H9 (cell line): Measurements from ENCODE around the gene SENP8. TPM values are rescaled to one million over a fixed set of nuclear protein-coding genes. Genes with fewer than 3 reads are reported as not detected.

Experiments used
- DNase-seq: peaks from one replicate; pipeline ENCODE4 v3.0.0-alpha.2; 2017
- H2AFZ ChIP-seq: one replicate; pipeline ENCODE4 v1.6.1; 2013; ENCODE audit warnings: mild to moderate bottlenecking, low read length, control low read depth, moderate library complexity
- H2AK5ac ChIP-seq: 2 replicates; pipeline ENCODE4 v1.6.1; 2013; ENCODE audit warnings: low read length, control low read depth, mixed read lengths; ENCODE audit not compliant: insufficient read length
- H2BK120ac ChIP-seq: one replicate; pipeline ENCODE4 v1.6.1; 2013; ENCODE audit warnings: low read depth, mild to moderate bottlenecking, low read length, control low read depth, inconsistent platforms; ENCODE audit not compliant: poor library complexity, severe bottlenecking
- H2BK12ac ChIP-seq: 2 replicates; pipeline ENCODE4 v1.6.1; 2013; ENCODE audit warnings: low read length, control low read depth, mixed read lengths, low read depth; ENCODE audit not compliant: insufficient read length
- H2BK15ac ChIP-seq: 2 replicates; pipeline ENCODE4 v1.6.1; 2013; ENCODE audit warnings: low read depth, low read length, control low read depth
- H2BK20ac ChIP-seq: one replicate; pipeline ENCODE4 v1.6.1; 2013; ENCODE audit warnings: low read depth, mild to moderate bottlenecking, low read length, control low read depth, inconsistent platforms; ENCODE audit not compliant: poor library complexity, severe bottlenecking
- H2BK5ac ChIP-seq: 2 replicates; pipeline ENCODE4 v1.6.1; 2013; ENCODE audit warnings: low read length, control low read depth, mixed read lengths; ENCODE audit not compliant: insufficient read length
- H3K14ac ChIP-seq: 2 replicates; pipeline ENCODE4 v1.6.1; 2013; ENCODE audit warnings: low read length, control low read depth; ENCODE audit not compliant: insufficient read depth
- H3K18ac ChIP-seq: 2 replicates; pipeline ENCODE4 v1.6.1; 2013; ENCODE audit warnings: low read depth, mild to moderate bottlenecking, mixed read lengths, low read length, control low read depth; ENCODE audit not compliant: insufficient read length
- H3K23ac ChIP-seq: 2 replicates; pipeline ENCODE4 v1.6.1; 2013; ENCODE audit warnings: low read length, control low read depth, mixed read lengths, low read depth; ENCODE audit not compliant: insufficient read length
- H3K23me2 ChIP-seq: 2 replicates; pipeline ENCODE4 v1.6.1; 2013; ENCODE audit warnings: low read depth, mild to moderate bottlenecking, mixed read lengths, low read length, control low read depth; ENCODE audit not compliant: insufficient read length, poor library complexity, severe bottlenecking
- H3K27ac ChIP-seq: 2 replicates; pipeline ENCODE4 v1.5.1; 2013; ENCODE audit warnings: low read length, control low read depth, mixed read lengths, low read depth; ENCODE audit not compliant: insufficient read length
- H3K27me3 ChIP-seq: 2 replicates; pipeline ENCODE4 v1.6.1; 2013; ENCODE audit warnings: low read length, control low read depth, inconsistent platforms; ENCODE audit not compliant: insufficient read depth
- H3K4ac ChIP-seq: 2 replicates; pipeline ENCODE4 v1.6.1; 2013; ENCODE audit warnings: low read depth, mild to moderate bottlenecking, control low read depth, inconsistent platforms, low read length, moderate library complexity
- H3K4me1 ChIP-seq: 2 replicates; pipeline ENCODE4 v1.6.1; 2013; ENCODE audit warnings: low read length, control low read depth, inconsistent platforms; ENCODE audit not compliant: insufficient read depth
- H3K4me2 ChIP-seq: 2 replicates; pipeline ENCODE4 v1.6.1; 2013; ENCODE audit warnings: low read length, control low read depth, mixed read lengths; ENCODE audit not compliant: insufficient read length, insufficient read depth
- H3K56ac ChIP-seq: 2 replicates; pipeline ENCODE4 v1.6.1; 2013; ENCODE audit warnings: low read depth, mild to moderate bottlenecking, mixed read lengths, low read length, control low read depth; ENCODE audit not compliant: insufficient read length
- H3K79me1 ChIP-seq: 2 replicates; pipeline ENCODE4 v1.6.1; 2013; ENCODE audit warnings: low read depth, mild to moderate bottlenecking, moderate library complexity, low read length, control low read depth, inconsistent platforms; ENCODE audit not compliant: insufficient read depth, poor library complexity, severe bottlenecking
- H3K79me2 ChIP-seq: 2 replicates; pipeline ENCODE4 v1.6.1; 2013; ENCODE audit warnings: low read length, control low read depth, inconsistent platforms; ENCODE audit not compliant: insufficient read depth
- H3K9ac ChIP-seq: 2 replicates; pipeline ENCODE4 v1.6.1; 2013; ENCODE audit warnings: low read length, control low read depth, mixed read lengths; ENCODE audit not compliant: insufficient read length; ENCODE audit errors: extremely low read depth
- H3K9me3 ChIP-seq: one replicate; pipeline ENCODE4 v1.6.1; 2013; ENCODE audit warnings: low read depth, low read length, inconsistent platforms; ENCODE audit not compliant: control insufficient read depth
- H3T11ph ChIP-seq: one replicate; pipeline ENCODE4 v1.6.1; 2013; ENCODE audit warnings: mild to moderate bottlenecking, low read length, control low read depth, inconsistent platforms
- H4K20me1 ChIP-seq: one replicate; pipeline ENCODE4 v1.6.1; 2013; ENCODE audit not compliant: control insufficient read depth, insufficient read length, insufficient read depth
- H4K5ac ChIP-seq: 2 replicates; pipeline ENCODE4 v1.6.1; 2013; ENCODE audit warnings: low read depth, mild to moderate bottlenecking, mixed read lengths, low read length, control low read depth; ENCODE audit not compliant: insufficient read length
- H4K8ac ChIP-seq: replicated peaks from 2 replicates; pipeline ENCODE4 v1.6.1; 2013; ENCODE audit warnings: low read length, control low read depth, mixed read lengths, low read depth; ENCODE audit not compliant: insufficient read length
- H4K91ac ChIP-seq: 2 replicates; pipeline ENCODE4 v1.6.1; 2013; ENCODE audit warnings: low read depth, mild to moderate bottlenecking, moderate library complexity, mixed read lengths, low read length, control low read depth; ENCODE audit not compliant: insufficient read length
- H3K27ac Mint-ChIP-seq, 3 experiments: 2 replicates in 2 of 3; 3 replicates in 1 of 3; pipeline ENCODE4 v1.8.0; 2020 to 2021; ENCODE audit warnings: mixed read lengths in 3 of 3, mild to moderate bottlenecking in 1 of 3, moderate library complexity in 1 of 3
- H3K27me3 Mint-ChIP-seq: 2 replicates; pipeline ENCODE4 v1.8.0; 2021; ENCODE audit warnings: low read depth, mild to moderate bottlenecking, moderate library complexity, mixed read lengths
- H3K36me3 Mint-ChIP-seq, 3 experiments: 2 replicates in 2 of 3; 3 replicates in 1 of 3; pipeline ENCODE4 v1.8.0; 2020 to 2021; ENCODE audit warnings: low read depth in 3 of 3, mixed read lengths in 3 of 3; ENCODE audit not compliant: insufficient read depth in 1 of 3
- H3K4me1 Mint-ChIP-seq, 2 experiments: 2 replicates each; pipeline ENCODE4 v1.8.0; 2020; ENCODE audit warnings: mixed read lengths in 2 of 2
- H3K4me3 Mint-ChIP-seq, 2 experiments: 2 replicates in 1 of 2; 3 replicates in 1 of 2; pipeline ENCODE4 v1.8.0; 2020 to 2021; ENCODE audit warnings: mild to moderate bottlenecking in 2 of 2, mixed read lengths in 2 of 2, moderate library complexity in 1 of 2
- H3K9me3 Mint-ChIP-seq, 2 experiments: 2 replicates in 1 of 2; 3 replicates in 1 of 2; pipeline ENCODE4 v1.8.0; 2020; ENCODE audit warnings: mild to moderate bottlenecking in 2 of 2, mixed read lengths in 2 of 2, moderate library complexity in 1 of 2
- CTCF ChIP-seq: fragments of 200-600 bp; sonication (generic); conservative IDR thresholded peaks from 3 replicates; pipeline ENCODE4 v1.8.0; 2021; ENCODE audit warnings: antibody characterized with exemption, mild to moderate bottlenecking
- WGBS: extraction: QIAGEN DNeasy Blood & Tissue Kit; methylation state at CpG from one replicate; pipeline ENCODE4 v1.1.7; 2013; ENCODE audit warnings: missing lambda C conversion rate, low lambda C conversion rate, mixed read lengths; ENCODE audit not compliant: insufficient read length; ENCODE audit errors: extremely low coverage; 5-methylcytosine and 5-hydroxymethylcytosine counted together
- total RNA-seq: library from RNA; stranded (reverse); gene quantifications from 2 replicates; pipeline ENCODE4 v1.2.1, GENCODE V29; 2021

SENP8 gene
- total RNA-seq, 1 experiment from 2014 or later = 4.8 TPM

DNA sequence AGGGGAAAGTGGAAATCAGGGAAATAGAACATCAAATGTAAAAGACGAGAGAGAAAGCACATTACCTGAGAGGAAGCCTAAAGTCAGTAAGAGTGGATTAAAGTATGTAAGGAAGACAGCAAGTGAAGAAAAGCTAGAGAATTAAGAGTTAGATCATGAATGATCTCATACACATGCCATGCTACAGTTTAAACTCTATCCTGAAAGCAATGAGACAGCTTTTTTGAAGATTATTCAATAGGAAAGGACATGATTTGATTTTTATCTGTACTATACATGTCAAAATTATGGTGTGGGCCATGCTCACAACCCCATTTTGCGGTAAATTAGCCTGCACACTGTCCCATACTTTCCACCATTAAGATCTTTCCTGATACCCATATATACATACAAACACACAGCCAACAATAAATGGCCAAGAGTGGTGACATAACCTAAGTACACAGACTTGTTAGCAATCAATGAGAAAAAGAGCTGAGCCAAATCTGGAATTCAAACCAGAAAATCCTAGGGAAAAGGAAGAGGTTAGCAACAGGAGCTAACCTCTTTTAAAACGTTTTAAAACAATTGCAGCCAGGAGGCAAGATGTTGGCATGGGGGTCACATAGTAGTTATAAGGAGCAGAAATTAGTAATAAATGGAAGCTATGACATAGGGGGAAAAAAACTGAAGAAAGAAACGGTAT is 4.7 kb upstream of the SENP8 start:
- H3K18ac ChIP-seq = no peak overlapping the region
- H3K9ac ChIP-seq = no peak overlapping the region
- no peak overlapping the region for H3K23ac ChIP-seq
- no peak for DNase-seq
- H2BK12ac ChIP-seq = no peak overlapping the region
- H3K27ac Mint-ChIP-seq = no peak overlapping the region
- no peak overlapping the region for H3K14ac ChIP-seq
- no peak overlapping the region for H2AFZ ChIP-seq
- no peaks in the 10 kb centered on the region for H3K27me3 Mint-ChIP-seq
- no peaks in the 10 kb centered on the region for H3K79me1 ChIP-seq
- H3K4me3 Mint-ChIP-seq = no peak overlapping the region
- H2BK5ac ChIP-seq = no peak overlapping the region
- H4K91ac ChIP-seq = no peak overlapping the region
- H3K9me3 Mint-ChIP-seq = no peaks in the 10 kb centered on the region
- H2BK15ac ChIP-seq = no peak overlapping the region
- H3K4me1 ChIP-seq = 0 out of 2 replicates have a peak, but pooled peaks cover 2% of the 10 kb centered on the region
- no peak overlapping the region for H2AK5ac ChIP-seq
- no peak overlapping the region for H3K4ac ChIP-seq
- TF ChIP-seq CTCF = no peak
- no peak overlapping the region for H3T11ph ChIP-seq
- no peak overlapping the region for H3K56ac ChIP-seq
- H3K27me3 ChIP-seq = no peaks in the 10 kb centered on the region
- H3K4me1 Mint-ChIP-seq = peaks cover 11% of the 10 kb centered on the region in 2 experiments
- no peak overlapping the region for H2BK120ac ChIP-seq
- H3K79me2 ChIP-seq = no peaks in the 10 kb centered on the region
- no peaks in the 10 kb centered on the region for H3K9me3 ChIP-seq
- H4K5ac ChIP-seq = no peak overlapping the region
- H2BK20ac ChIP-seq = no peak overlapping the region
- H3K4me2 ChIP-seq = no peak overlapping the region
- 0 out of 7 replicates have a peak, but pooled peaks cover 0 to 1% (median 0%) of the 10 kb centered on the region in 3 experiments for H3K36me3 Mint-ChIP-seq
- peaks cover 3% of the 10 kb centered on the region for H4K20me1 ChIP-seq
- no peak overlapping the region for H3K27ac ChIP-seq
- WGBS = no CpG with 5 or more reads among the region's 4 CpGs
- H3K23me2 ChIP-seq = peaks cover 7% of the 10 kb centered on the region
- no peak overlapping the region for H4K8ac ChIP-seq
